Neural progenitor cell (in vitro differentiated cells): ENCODE measurements around the gene VAV1. TPM values are rescaled to one million over a fixed set of nuclear protein-coding genes. Genes with fewer than 3 reads are reported as not detected.

ENCODE experiments used
- DNase-seq: peaks from one replicate; pipeline ENCODE4 v3.0.0-alpha.2; 2016; ENCODE audit warnings: low spot score
- H2AFZ ChIP-seq: fragments of 200-600 bp; sonication (generic); replicated peaks from 2 replicates; pipeline ENCODE4 v1.6.1; 2016; ENCODE audit warnings: antibody characterized with exemption
- H3F3A ChIP-seq: fragments of 200-600 bp; sonication (generic); 2 replicates; pipeline ENCODE4 v1.6.1; 2016; ENCODE audit warnings: antibody characterized with exemption, low read depth
- H3K27ac ChIP-seq: fragments of 200-600 bp; sonication (generic); 2 replicates; pipeline ENCODE4 v1.5.1; 2016; ENCODE audit warnings: mild to moderate bottlenecking
- H3K27me3 ChIP-seq: fragments of 200-600 bp; sonication (generic); 2 replicates; pipeline ENCODE4 v1.6.1; 2016; ENCODE audit warnings: mild to moderate bottlenecking, moderate library complexity
- H3K36me3 ChIP-seq: fragments of 200-600 bp; sonication (generic); 2 replicates; pipeline ENCODE4 v1.5.1; 2016
- H3K4me1 ChIP-seq: fragments of 200-600 bp; sonication (generic); 2 replicates; pipeline ENCODE4 v1.6.1; 2016; ENCODE audit warnings: mixed run types
- H3K4me2 ChIP-seq: fragments of 200-600 bp; sonication (generic); 2 replicates; pipeline ENCODE4 v1.6.1; 2016
- H3K4me3 ChIP-seq: fragments of 200-600 bp; sonication (generic); 2 replicates; pipeline ENCODE4 v1.5.1; 2016
- H3K79me2 ChIP-seq: fragments of 200-600 bp; sonication (generic); 2 replicates; pipeline ENCODE4 v1.6.1; 2016; ENCODE audit warnings: low read depth
- H3K9ac ChIP-seq: fragments of 200-600 bp; sonication (generic); 2 replicates; pipeline ENCODE4 v1.6.1; 2016
- H3K9me3 ChIP-seq: fragments of 200-600 bp; sonication (generic); 2 replicates; pipeline ENCODE4 v1.5.1; 2016; ENCODE audit warnings: low read depth
- H4K20me1 ChIP-seq: fragments of 200-600 bp; sonication (generic); 2 replicates; pipeline ENCODE4 v1.6.1; 2016; ENCODE audit warnings: low read depth
- H3K27ac Mint-ChIP-seq: 3 replicates; pipeline ENCODE4 v1.8.0; 2021; ENCODE audit warnings: mixed read lengths
- H3K27me3 Mint-ChIP-seq: 2 replicates; pipeline ENCODE4 v1.8.0; 2022; ENCODE audit warnings: low read depth, mild to moderate bottlenecking, inconsistent platforms, moderate library complexity, mixed read lengths; ENCODE audit not compliant: insufficient read depth
- H3K36me3 Mint-ChIP-seq: 3 replicates; pipeline ENCODE4 v1.8.0; 2021; ENCODE audit warnings: mixed read lengths
- H3K4me1 Mint-ChIP-seq: 3 replicates; pipeline ENCODE4 v1.8.0; 2021; ENCODE audit warnings: mixed read lengths
- H3K4me3 Mint-ChIP-seq: 3 replicates; pipeline ENCODE4 v1.8.0; 2021; ENCODE audit warnings: mild to moderate bottlenecking, moderate library complexity, mixed read lengths
- H3K9me3 Mint-ChIP-seq: 3 replicates; pipeline ENCODE4 v1.8.0; 2020; ENCODE audit warnings: mixed read lengths
- EZH2 ChIP-seq: fragments of 200-600 bp; sonication (generic); IDR thresholded peaks from 2 replicates; pipeline ENCODE4 v1.6.1; 2017; ENCODE audit warnings: antibody characterized with exemption, mild to moderate bottlenecking, moderate library complexity
- EZH2phosphoT487 ChIP-seq: fragments of 200-600 bp; sonication (generic); IDR thresholded peaks from 2 replicates; pipeline ENCODE4 v1.6.1; 2017; ENCODE audit warnings: antibody characterized with exemption
- total RNA-seq: library from RNA; depleted of rRNA; stranded (reverse); fragments of >200 nt; gene quantifications from 2 replicates; pipeline ENCODE4 v1.2.3, GENCODE V29; 2015; ENCODE audit warnings: low replicate concordance
- TF ChIP-seq, protein P1 (sequence below): fragments of 200-600 bp; sonication (generic); IDR thresholded peaks from 2 replicates; pipeline ENCODE4 v1.5.1; 2017; ENCODE audit warnings: antibody characterized with exemption, mild to moderate bottlenecking

The VAV1 gene
- total RNA-seq, 1 donor from 2014 or later: not detected

DNA sequence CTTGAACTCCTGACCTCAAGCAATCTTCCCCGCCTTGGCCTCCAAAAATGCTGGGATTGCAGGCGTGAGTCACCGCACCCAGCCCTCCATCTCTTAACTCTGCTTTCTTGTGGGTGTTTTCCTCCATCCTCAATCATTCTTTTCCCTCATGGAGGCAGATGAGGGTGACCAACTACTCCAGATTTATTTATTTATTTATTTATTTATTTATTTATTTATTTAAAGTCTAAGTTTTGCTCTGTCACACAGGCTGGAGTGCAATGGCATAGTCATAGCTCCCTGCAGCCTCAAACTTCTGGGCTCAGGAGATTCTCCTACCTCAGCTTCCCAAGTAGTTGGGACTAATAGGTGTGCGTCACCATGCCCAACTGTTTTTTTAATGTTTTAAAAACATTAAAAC is 14.9 kb downstream of the VAV1 start:
- no peaks in the 10 kb centered on the region for H3K79me2 ChIP-seq
- H3K4me2 ChIP-seq: no peak overlapping the region
- H3K4me1 ChIP-seq: no peaks in the 10 kb centered on the region
- TF ChIP-seq EZH2: no peak
- no peak for TF ChIP-seq EZH2phosphoT487
- Mint-ChIP-seq H3K36me3 (no peaks in the 10 kb centered on the region), H3K4me3 (no peak overlapping the region), H3K27me3 (peaks cover 8% of the 10 kb centered on the region), H3K4me1 (no peaks in the 10 kb centered on the region), H3K27ac (no peak overlapping the region), H3K9me3 (peaks cover 18% of the 10 kb centered on the region)
- no peak overlapping the region for H2AFZ ChIP-seq
- no peaks in the 10 kb centered on the region for H3K9me3 ChIP-seq
- H3K36me3 ChIP-seq: no peaks in the 10 kb centered on the region
- H3F3A ChIP-seq: no peaks in the 10 kb centered on the region
- H3K4me3 ChIP-seq: no peak overlapping the region
- H4K20me1 ChIP-seq: no peaks in the 10 kb centered on the region
- H3K9ac ChIP-seq: no peak overlapping the region
- no peaks in the 10 kb centered on the region for H3K27me3 ChIP-seq
- DNase-seq: no peak
- no peak overlapping the region for H3K27ac ChIP-seq

DNA sequence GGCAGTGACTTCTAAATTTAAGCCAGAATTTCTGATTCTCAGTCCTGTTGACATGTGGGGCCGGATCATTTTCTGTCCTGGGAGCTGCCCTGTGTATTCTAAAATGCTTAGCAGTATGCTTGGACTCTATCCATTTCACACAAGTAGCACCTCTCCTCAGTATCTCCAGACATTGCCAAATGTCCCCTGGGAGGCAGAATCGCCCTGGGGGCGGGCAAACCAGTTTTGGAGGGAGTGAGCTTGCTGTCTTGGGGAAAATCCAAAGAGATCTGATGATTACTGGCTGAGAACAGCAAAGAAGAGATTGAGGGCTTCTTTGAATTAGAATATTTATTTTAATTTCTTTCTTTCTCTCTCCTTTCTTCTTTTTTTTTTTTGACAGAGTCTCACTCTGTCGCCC is 16.4 kb downstream of the VAV1 start:
- H3K4me3 Mint-ChIP-seq: no peak overlapping the region
- no peaks in the 10 kb centered on the region for H3K4me1 Mint-ChIP-seq
- Histone ChIP-seq H3K4me3 (no peak overlapping the region), H3K27ac (no peak overlapping the region), H3K79me2 (no peaks in the 10 kb centered on the region), H3F3A (no peaks in the 10 kb centered on the region), H4K20me1 (no peaks in the 10 kb centered on the region), H3K9me3 (no peaks in the 10 kb centered on the region), H3K4me2 (no peak overlapping the region), H2AFZ (no peak overlapping the region), H3K9ac (no peak overlapping the region), H3K36me3 (no peaks in the 10 kb centered on the region), H3K27me3 (no peaks in the 10 kb centered on the region), H3K4me1 (no peaks in the 10 kb centered on the region)
- no peaks in the 10 kb centered on the region for H3K36me3 Mint-ChIP-seq
- no peak for TF ChIP-seq EZH2phosphoT487
- no peak for TF ChIP-seq EZH2
- TF ChIP-seq, protein P1, sequence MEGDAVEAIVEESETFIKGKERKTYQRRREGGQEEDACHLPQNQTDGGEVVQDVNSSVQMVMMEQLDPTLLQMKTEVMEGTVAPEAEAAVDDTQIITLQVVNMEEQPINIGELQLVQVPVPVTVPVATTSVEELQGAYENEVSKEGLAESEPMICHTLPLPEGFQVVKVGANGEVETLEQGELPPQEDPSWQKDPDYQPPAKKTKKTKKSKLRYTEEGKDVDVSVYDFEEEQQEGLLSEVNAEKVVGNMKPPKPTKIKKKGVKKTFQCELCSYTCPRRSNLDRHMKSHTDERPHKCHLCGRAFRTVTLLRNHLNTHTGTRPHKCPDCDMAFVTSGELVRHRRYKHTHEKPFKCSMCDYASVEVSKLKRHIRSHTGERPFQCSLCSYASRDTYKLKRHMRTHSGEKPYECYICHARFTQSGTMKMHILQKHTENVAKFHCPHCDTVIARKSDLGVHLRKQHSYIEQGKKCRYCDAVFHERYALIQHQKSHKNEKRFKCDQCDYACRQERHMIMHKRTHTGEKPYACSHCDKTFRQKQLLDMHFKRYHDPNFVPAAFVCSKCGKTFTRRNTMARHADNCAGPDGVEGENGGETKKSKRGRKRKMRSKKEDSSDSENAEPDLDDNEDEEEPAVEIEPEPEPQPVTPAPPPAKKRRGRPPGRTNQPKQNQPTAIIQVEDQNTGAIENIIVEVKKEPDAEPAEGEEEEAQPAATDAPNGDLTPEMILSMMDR: no peak
- H3K27me3 Mint-ChIP-seq: peaks cover 8% of the 10 kb centered on the region
- H3K9me3 Mint-ChIP-seq: peaks cover 18% of the 10 kb centered on the region
- no peak for DNase-seq
- H3K27ac Mint-ChIP-seq: no peak overlapping the region

DNA sequence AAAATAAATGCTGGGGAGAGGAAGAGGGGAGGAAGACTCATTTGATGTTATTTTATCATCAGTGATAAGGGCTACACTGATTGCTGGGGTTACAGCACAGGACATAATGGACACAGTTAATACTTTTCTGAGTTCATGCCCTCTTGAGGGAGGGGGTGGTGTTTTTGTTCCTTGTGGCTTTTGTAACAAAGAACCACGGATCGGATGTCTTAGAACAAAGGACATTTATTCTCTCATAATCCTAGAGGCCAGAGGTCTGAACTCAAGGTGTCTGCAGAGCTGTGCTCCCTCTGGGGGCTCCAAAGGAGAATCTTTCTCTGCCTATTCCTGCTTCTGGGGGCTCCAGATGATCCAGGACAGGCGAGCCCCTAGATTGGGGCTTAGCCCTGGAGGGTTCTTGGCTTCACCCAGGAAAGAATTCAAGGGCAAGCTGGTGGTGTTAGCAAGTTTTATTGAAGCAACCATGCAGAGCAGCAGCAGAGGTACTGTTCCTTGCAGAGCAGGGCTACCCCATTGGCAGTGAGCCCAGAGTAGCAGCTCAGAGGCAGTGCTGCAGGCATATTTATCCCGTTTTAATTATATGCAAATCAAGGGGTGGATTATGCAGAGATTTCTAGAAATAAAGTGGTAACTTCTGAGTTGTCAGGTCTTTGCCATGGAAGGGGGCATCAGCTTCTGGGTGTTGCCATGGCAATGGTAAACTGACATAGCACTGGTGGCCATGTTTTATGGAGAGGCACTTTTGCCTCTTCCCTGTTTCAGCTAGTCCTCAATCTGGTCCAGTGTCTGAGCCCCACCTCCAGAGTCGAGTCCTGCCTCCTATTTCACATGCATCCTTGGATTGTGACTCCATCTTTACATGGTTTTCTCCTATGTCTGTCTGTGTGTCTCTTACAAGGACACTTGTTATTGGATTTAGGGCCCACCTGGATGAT is 18.0 kb downstream of the VAV1 start:
- Histone ChIP-seq H3K79me2 (no peaks in the 10 kb centered on the region), H3K9me3 (no peaks in the 10 kb centered on the region), H3K9ac (no peak overlapping the region), H3K4me3 (no peak overlapping the region), H3F3A (no peaks in the 10 kb centered on the region), H3K27me3 (no peaks in the 10 kb centered on the region), H3K27ac (no peak overlapping the region), H2AFZ (no peak overlapping the region), H4K20me1 (no peaks in the 10 kb centered on the region), H3K4me2 (no peak overlapping the region), H3K36me3 (no peaks in the 10 kb centered on the region), H3K4me1 (no peaks in the 10 kb centered on the region)
- peaks cover 26% of the 10 kb centered on the region for H3K9me3 Mint-ChIP-seq
- no peak overlapping the region for H3K27ac Mint-ChIP-seq
- no peaks in the 10 kb centered on the region for H3K4me1 Mint-ChIP-seq
- no peaks in the 10 kb centered on the region for H3K36me3 Mint-ChIP-seq
- peaks cover 8% of the 10 kb centered on the region for H3K27me3 Mint-ChIP-seq
- no peak for DNase-seq
- TF ChIP-seq EZH2phosphoT487: no peak
- TF ChIP-seq, protein P1: no peak
- TF ChIP-seq EZH2: no peak
- H3K4me3 Mint-ChIP-seq: no peak overlapping the region

DNA sequence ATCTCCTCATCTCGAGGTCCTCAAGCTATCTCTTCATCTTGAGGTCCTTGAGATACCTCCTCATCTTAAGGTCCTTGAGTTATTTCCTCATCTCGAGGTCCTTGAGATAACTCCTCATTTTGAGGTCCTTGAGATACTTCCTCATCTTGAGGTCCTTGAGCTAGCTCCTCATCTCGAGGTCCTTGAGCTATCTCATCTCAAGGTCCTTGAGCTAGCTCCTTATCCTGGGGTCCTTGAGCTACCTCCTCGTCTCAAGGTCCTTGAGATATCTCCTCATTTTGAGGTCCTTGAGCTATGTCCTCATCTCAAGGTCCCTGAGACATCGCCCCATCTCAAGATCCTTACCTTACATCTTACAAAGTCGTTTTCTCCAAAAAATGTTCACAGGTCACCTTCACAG is 18.7 kb downstream of the VAV1 start:
- H3K9me3 Mint-ChIP-seq: peaks cover 28% of the 10 kb centered on the region
- DNase-seq: no peak
- H3K36me3 Mint-ChIP-seq: no peaks in the 10 kb centered on the region
- H3K27me3 Mint-ChIP-seq: peaks cover 8% of the 10 kb centered on the region
- H2AFZ ChIP-seq: no peak overlapping the region
- no peak overlapping the region for H3K4me2 ChIP-seq
- H4K20me1 ChIP-seq: no peaks in the 10 kb centered on the region
- H3K36me3 ChIP-seq: no peaks in the 10 kb centered on the region
- H3K79me2 ChIP-seq: no peaks in the 10 kb centered on the region
- H3F3A ChIP-seq: no peaks in the 10 kb centered on the region
- no peaks in the 10 kb centered on the region for H3K4me1 ChIP-seq
- no peaks in the 10 kb centered on the region for H3K27me3 ChIP-seq
- H3K9me3 ChIP-seq: no peaks in the 10 kb centered on the region
- no peak overlapping the region for H3K27ac ChIP-seq
- no peak for TF ChIP-seq EZH2phosphoT487
- TF ChIP-seq EZH2: no peak
- TF ChIP-seq, protein P1: no peak
- H3K4me3 Mint-ChIP-seq: no peak overlapping the region
- H3K27ac Mint-ChIP-seq: no peak overlapping the region
- no peak overlapping the region for H3K4me3 ChIP-seq
- no peak overlapping the region for H3K9ac ChIP-seq
- H3K4me1 Mint-ChIP-seq: no peaks in the 10 kb centered on the region
